ENCODE measurements around the gene NAXE. TPM values are rescaled to one million over a fixed set of nuclear protein-coding genes. Genes with fewer than 3 reads are reported as not detected.

NAXE gene
- total and polyA plus RNA-seq, 2 of the 13 experiments (the other 11 are each of a cell fraction or from before 2014, with no cell fraction given) = 39.4 to 59.4 TPM

DNA sequence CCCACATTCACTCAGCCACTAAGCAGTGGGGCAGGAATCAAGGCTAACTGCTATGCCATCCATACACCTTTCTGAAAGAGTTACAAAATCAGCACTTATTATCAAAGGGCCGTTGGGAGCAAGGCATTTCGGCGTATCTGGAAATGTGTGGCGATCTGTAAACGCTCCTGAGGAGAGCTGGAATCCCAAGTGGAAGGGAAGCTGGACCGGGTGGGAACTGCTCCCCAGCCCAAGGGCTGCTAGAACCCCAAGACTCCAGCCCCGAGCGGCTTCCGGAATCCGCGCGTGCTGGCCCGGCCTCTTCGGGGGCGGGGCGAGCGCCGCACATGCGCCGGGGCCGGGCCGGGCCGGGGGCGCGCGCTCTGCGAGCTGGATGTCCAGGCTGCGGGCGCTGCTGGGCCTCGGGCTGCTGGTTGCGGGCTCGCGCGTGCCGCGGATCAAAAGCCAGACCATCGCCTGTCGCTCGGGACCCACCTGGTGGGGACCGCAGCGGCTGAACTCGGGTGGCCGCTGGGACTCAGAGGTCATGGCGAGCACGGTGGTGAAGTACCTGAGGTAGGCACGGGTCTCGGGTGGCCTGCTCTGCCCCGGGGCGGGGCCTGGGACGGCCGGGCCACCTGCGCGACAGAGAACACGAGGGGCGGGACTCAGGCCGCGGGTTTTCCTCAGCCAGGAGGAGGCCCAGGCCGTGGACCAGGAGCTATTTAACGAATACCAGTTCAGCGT, at the start of gene NAXE (continued):
- TF ChIP-seq, protein P1, sequence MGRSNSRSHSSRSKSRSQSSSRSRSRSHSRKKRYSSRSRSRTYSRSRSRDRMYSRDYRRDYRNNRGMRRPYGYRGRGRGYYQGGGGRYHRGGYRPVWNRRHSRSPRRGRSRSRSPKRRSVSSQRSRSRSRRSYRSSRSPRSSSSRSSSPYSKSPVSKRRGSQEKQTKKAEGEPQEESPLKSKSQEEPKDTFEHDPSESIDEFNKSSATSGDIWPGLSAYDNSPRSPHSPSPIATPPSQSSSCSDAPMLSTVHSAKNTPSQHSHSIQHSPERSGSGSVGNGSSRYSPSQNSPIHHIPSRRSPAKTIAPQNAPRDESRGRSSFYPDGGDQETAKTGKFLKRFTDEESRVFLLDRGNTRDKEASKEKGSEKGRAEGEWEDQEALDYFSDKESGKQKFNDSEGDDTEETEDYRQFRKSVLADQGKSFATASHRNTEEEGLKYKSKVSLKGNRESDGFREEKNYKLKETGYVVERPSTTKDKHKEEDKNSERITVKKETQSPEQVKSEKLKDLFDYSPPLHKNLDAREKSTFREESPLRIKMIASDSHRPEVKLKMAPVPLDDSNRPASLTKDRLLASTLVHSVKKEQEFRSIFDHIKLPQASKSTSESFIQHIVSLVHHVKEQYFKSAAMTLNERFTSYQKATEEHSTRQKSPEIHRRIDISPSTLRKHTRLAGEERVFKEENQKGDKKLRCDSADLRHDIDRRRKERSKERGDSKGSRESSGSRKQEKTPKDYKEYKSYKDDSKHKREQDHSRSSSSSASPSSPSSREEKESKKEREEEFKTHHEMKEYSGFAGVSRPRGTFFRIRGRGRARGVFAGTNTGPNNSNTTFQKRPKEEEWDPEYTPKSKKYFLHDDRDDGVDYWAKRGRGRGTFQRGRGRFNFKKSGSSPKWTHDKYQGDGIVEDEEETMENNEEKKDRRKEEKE (IDR thresholded peaks at IDR 0.05) = no peak
- TF ChIP-seq SMARCC2 (IDR thresholded peaks at IDR 0.05) (no peak), ZNF772 (CRISPR knock-in tag; IDR thresholded peaks at IDR 0.05) (no peak), HNRNPK (IDR thresholded peaks at IDR 0.05; ENCODE audit: low read depth, low read length, poor library complexity, severe bottlenecking) (no peak), NFATC3 (CRISPR knock-in tag; IDR thresholded peaks at IDR 0.05) (no peak), AGO1 (IDR thresholded peaks at IDR 0.05; ENCODE audit: low read depth, low read length, poor library complexity, severe bottlenecking) (peak; percentile 92), ASH2L (IDR thresholded peaks at IDR 0.05; ENCODE audit: insufficient read length, low read depth, low read length) (peak; percentile 67), FOXP1 (IDR thresholded peaks at IDR 0.05) (no peak), FOXP1 (CRISPR knock-in tag; IDR thresholded peaks at IDR 0.05) (no peak), ZNF556 (CRISPR knock-in tag; IDR thresholded peaks at IDR 0.05; ENCODE audit: borderline replicate concordance) (no peak), KLF16 (CRISPR knock-in tag; IDR thresholded peaks at IDR 0.05) (peak in 1 of 2 experiments; percentile 66; a peak in 1 of 4 replicates), ATF1 (CRISPR knock-in tag; IDR thresholded peaks at IDR 0.05) (no peak), ZNF207 (IDR thresholded peaks at IDR 0.05; ENCODE audit: borderline replicate concordance) (no peak), PRDM15 (CRISPR knock-in tag; IDR thresholded peaks at IDR 0.05) (peak; percentile 91), PHB2 (IDR thresholded peaks at IDR 0.05; ENCODE audit: partially characterized antibody) (no peak), ATM (IDR thresholded peaks at IDR 0.05; ENCODE audit: borderline replicate concordance) (no peak), LCORL (IDR thresholded peaks at IDR 0.05) (no peak), LCORL (CRISPR knock-in tag; IDR thresholded peaks at IDR 0.05) (no peak), ETV6 (CRISPR knock-in tag; conservative IDR thresholded peaks at IDR 0.05) (peak; percentile 35; the same call in 1 of the 2 replicates), SP2 (CRISPR knock-in tag; IDR thresholded peaks at IDR 0.05) (no peak)
- TF ChIP-seq, protein P2, sequence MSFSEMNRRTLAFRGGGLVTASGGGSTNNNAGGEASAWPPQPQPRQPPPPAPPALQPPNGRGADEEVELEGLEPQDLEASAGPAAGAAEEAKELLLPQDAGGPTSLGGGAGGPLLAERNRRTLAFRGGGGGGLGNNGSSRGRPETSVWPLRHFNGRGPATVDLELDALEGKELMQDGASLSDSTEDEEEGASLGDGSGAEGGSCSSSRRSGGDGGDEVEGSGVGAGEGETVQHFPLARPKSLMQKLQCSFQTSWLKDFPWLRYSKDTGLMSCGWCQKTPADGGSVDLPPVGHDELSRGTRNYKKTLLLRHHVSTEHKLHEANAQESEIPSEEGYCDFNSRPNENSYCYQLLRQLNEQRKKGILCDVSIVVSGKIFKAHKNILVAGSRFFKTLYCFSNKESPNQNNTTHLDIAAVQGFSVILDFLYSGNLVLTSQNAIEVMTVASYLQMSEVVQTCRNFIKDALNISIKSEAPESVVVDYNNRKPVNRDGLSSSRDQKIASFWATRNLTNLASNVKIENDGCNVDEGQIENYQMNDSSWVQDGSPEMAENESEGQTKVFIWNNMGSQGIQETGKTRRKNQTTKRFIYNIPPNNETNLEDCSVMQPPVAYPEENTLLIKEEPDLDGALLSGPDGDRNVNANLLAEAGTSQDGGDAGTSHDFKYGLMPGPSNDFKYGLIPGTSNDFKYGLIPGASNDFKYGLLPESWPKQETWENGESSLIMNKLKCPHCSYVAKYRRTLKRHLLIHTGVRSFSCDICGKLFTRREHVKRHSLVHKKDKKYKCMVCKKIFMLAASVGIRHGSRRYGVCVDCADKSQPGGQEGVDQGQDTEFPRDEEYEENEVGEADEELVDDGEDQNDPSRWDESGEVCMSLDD (CRISPR knock-in tag; IDR thresholded peaks at IDR 0.05; ENCODE audit: borderline replicate concordance) = peak; percentile 97
- TF ChIP-seq, protein P3, sequence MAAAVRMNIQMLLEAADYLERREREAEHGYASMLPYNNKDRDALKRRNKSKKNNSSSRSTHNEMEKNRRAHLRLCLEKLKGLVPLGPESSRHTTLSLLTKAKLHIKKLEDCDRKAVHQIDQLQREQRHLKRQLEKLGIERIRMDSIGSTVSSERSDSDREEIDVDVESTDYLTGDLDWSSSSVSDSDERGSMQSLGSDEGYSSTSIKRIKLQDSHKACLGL (CRISPR knock-in tag; IDR thresholded peaks at IDR 0.05) = peak; percentile 75; the same call in 1 of the 2 replicates

Measured in HepG2 (cell line).